H1 (cell line): ENCODE measurements around the gene LTBP1. TPM values are rescaled to one million over a fixed set of nuclear protein-coding genes. Genes with fewer than 3 reads are reported as not detected.

Experiments
- CTCF ChIA-PET: fragments of 300-600 bp; sonication (Branson Sonifier 250); formaldehyde crosslinking; loops from one replicate; lab custom pipeline; 2021; ENCODE audit not compliant: partially characterized antibody; lab: Charles Lee
- POLR2A ChIA-PET: fragments of 300-600 bp; sonication (Branson Sonifier 250); formaldehyde crosslinking; loops from one replicate; lab custom pipeline; 2021; ENCODE audit warnings: inconsistent platforms; ENCODE audit not compliant: partially characterized antibody; lab: Charles Lee
- DNase-seq, 2 experiments: peaks; one replicate each; pipeline versions ENCODE4 v3.0.0 to v3.0.0-alpha.2; 2010 to 2022; ENCODE audit warnings: low spot score in 2 of 2, low read depth in 1 of 2, mixed read lengths in 1 of 2
- FAIRE-seq: peaks from 2 replicates; lab custom pipeline; 2011; peaks lifted over from hg19 to GRCh38; lab: Jason Lieb, UNC
- H2AFZ ChIP-seq: 2 replicates; pipeline ENCODE4 v1.8.1; 2012; ENCODE audit warnings: low read length, inconsistent platforms
- H2AK5ac ChIP-seq: 2 replicates; pipeline ENCODE4 v1.6.1; 2013; ENCODE audit warnings: low read depth, low read length
- H2BK120ac ChIP-seq: replicated peaks from 2 replicates; pipeline ENCODE3; 2013; ENCODE audit warnings: low read depth, low read length, inconsistent platforms
- H2BK12ac ChIP-seq: 2 replicates; pipeline ENCODE4 v1.6.1; 2013; ENCODE audit warnings: low read depth, low read length
- H2BK15ac ChIP-seq: 2 replicates; pipeline ENCODE4 v1.6.1; 2013; ENCODE audit warnings: low read length
- H2BK20ac ChIP-seq: 2 replicates; pipeline ENCODE4 v1.6.1; 2013; ENCODE audit warnings: low read length
- H2BK5ac ChIP-seq: 2 replicates; pipeline ENCODE4 v1.6.1; 2013; ENCODE audit warnings: low read depth, low read length
- H3K14ac ChIP-seq: 2 replicates; pipeline ENCODE4 v1.6.1; 2013; ENCODE audit warnings: inconsistent platforms; ENCODE audit not compliant: insufficient read length
- H3K18ac ChIP-seq: 2 replicates; pipeline ENCODE4 v1.6.1; 2013; ENCODE audit warnings: low read length; ENCODE audit errors: extremely low read depth
- H3K23ac ChIP-seq: 2 replicates; pipeline ENCODE4 v1.6.1; 2013; ENCODE audit warnings: inconsistent platforms; ENCODE audit not compliant: insufficient read length
- H3K23me2 ChIP-seq: 2 replicates; pipeline ENCODE4 v1.6.1; 2013; ENCODE audit warnings: low read depth, low read length
- H3K27ac ChIP-seq: 2 replicates; pipeline ENCODE4 v1.6.1; 2011; ENCODE audit warnings: low read depth, low read length, inconsistent platforms
- H3K27me3 ChIP-seq, 4 experiments: replicated peaks in 1 of 4; 1 replicate in 1 of 4; 2 replicates in 3 of 4; pipeline versions ENCODE4 v1.6.1 to v1.8.1; 2011 to 2013; ENCODE audit warnings: low read length in 3 of 4, mild to moderate bottlenecking in 3 of 4, inconsistent platforms in 2 of 4, mixed read lengths in 2 of 4, moderate library complexity in 1 of 4; ENCODE audit not compliant: control insufficient read depth in 3 of 4, insufficient read depth in 3 of 4; ENCODE audit errors: extremely low read depth in 1 of 4
- H3K36me3 ChIP-seq, 4 experiments: 2 replicates each; pipeline versions ENCODE4 v1.6.1 to v1.8.1; 2011 to 2013; ENCODE audit warnings: mild to moderate bottlenecking in 4 of 4, low read length in 3 of 4, moderate library complexity in 2 of 4, control low read depth in 1 of 4, inconsistent platforms in 1 of 4; ENCODE audit not compliant: insufficient read depth in 4 of 4, control insufficient read depth in 2 of 4
- H3K4ac ChIP-seq: replicated peaks from 2 replicates; pipeline ENCODE3; 2013; ENCODE audit warnings: low read length, low read depth, mixed read lengths, inconsistent platforms; ENCODE audit not compliant: insufficient read length
- H3K4me1 ChIP-seq, 4 experiments: replicated peaks in 1 of 4; 1 replicate in 1 of 4; 2 replicates in 3 of 4; pipeline versions ENCODE4 v1.6.1 to v1.8.1; 2011 to 2013; ENCODE audit warnings: low read length in 3 of 4, inconsistent platforms in 2 of 4, mixed read lengths in 1 of 4; ENCODE audit not compliant: insufficient read depth in 4 of 4, control insufficient read depth in 3 of 4
- H3K4me2 ChIP-seq, 2 experiments: 2 replicates each; pipeline versions ENCODE4 v1.6.1 to v1.8.1; 2011 to 2013; ENCODE audit warnings: low read depth in 2 of 2, low read length in 2 of 2, control low read depth in 1 of 2, inconsistent platforms in 1 of 2, mild to moderate bottlenecking in 1 of 2; ENCODE audit not compliant: insufficient read depth in 1 of 2
- H3K4me3 ChIP-seq, 4 experiments: fragments of 200-600, 300-600 bp in 1 of 4; sonication (generic), shearing (Covaris generic), sonication (Bioruptor Twin) in 1 of 4; 2 replicates each; pipeline versions ENCODE4 v1.5.1 to v1.8.1; 2011 to 2016; ENCODE audit warnings: low read length in 4 of 4, low read depth in 3 of 4, control low read depth in 2 of 4, inconsistent platforms in 2 of 4, mild to moderate bottlenecking in 2 of 4, mixed read lengths in 1 of 4, moderate library complexity in 1 of 4; ENCODE audit not compliant: insufficient read depth in 2 of 4; ENCODE audit errors: extremely low read depth in 1 of 4
- H3K56ac ChIP-seq: replicated peaks from 2 replicates; pipeline ENCODE3; 2013; ENCODE audit warnings: low read depth, mild to moderate bottlenecking, mixed read lengths, low read length, inconsistent platforms; ENCODE audit not compliant: insufficient read length
- H3K79me1 ChIP-seq: 2 replicates; pipeline ENCODE4 v1.6.1; 2013; ENCODE audit warnings: low read depth, low read length, control low read depth
- H3K79me2 ChIP-seq, 2 experiments: 2 replicates each; pipeline versions ENCODE4 v1.6.1 to v1.8.1; 2012 to 2013; ENCODE audit warnings: low read length in 2 of 2, mild to moderate bottlenecking in 2 of 2, inconsistent platforms in 1 of 2; ENCODE audit not compliant: insufficient read depth in 2 of 2, control insufficient read depth in 1 of 2
- H3K9ac ChIP-seq, 4 experiments: replicated peaks in 1 of 4; 1 replicate in 1 of 4; 2 replicates in 3 of 4; pipeline versions ENCODE4 v1.6.1 to v1.8.1; 2011 to 2013; ENCODE audit warnings: low read depth in 3 of 4, low read length in 3 of 4, control low read depth in 2 of 4, mild to moderate bottlenecking in 2 of 4, moderate library complexity in 2 of 4, inconsistent platforms in 1 of 4; ENCODE audit errors: extremely low read depth in 1 of 4
- H3K9me3 ChIP-seq, 2 experiments: 2 replicates each; pipeline versions ENCODE4 v1.6.1 to v1.8.1; 2012 to 2013; ENCODE audit warnings: mild to moderate bottlenecking in 2 of 2, moderate library complexity in 2 of 2, control low read depth in 1 of 2, inconsistent platforms in 1 of 2, low read depth in 1 of 2, low read length in 1 of 2, mixed read lengths in 1 of 2; ENCODE audit not compliant: insufficient read depth in 2 of 2
- H4K20me1 ChIP-seq, 2 experiments: replicated peaks in 1 of 2; 2 replicates each; pipeline versions ENCODE3 to v1.8.1; 2011 to 2013; ENCODE audit warnings: inconsistent platforms in 2 of 2, low read length in 2 of 2, mild to moderate bottlenecking in 1 of 2; ENCODE audit not compliant: insufficient read depth in 2 of 2, control insufficient read depth in 1 of 2
- H4K5ac ChIP-seq: 2 replicates; pipeline ENCODE4 v1.6.1; 2013; ENCODE audit warnings: low read length, low read depth, mixed read lengths, inconsistent platforms; ENCODE audit not compliant: insufficient read length
- H4K8ac ChIP-seq: 2 replicates; pipeline ENCODE4 v1.8.0; 2013; ENCODE audit warnings: mild to moderate bottlenecking, moderate library complexity, low read length, inconsistent platforms; ENCODE audit not compliant: insufficient read depth; ENCODE audit errors: extremely low read depth
- H4K91ac ChIP-seq: replicated peaks from 2 replicates; pipeline ENCODE3; 2013; ENCODE audit warnings: low read length, mixed read lengths, inconsistent platforms; ENCODE audit not compliant: insufficient read length
- BACH1 ChIP-seq: IDR thresholded peaks from 2 replicates; pipeline ENCODE4 v1.6.1; 2012; ENCODE audit warnings: low read length, improper control_type of control experiment
- CREB1 ChIP-seq: IDR thresholded peaks from 2 replicates; pipeline ENCODE4 v1.6.1; 2012; ENCODE audit warnings: inconsistent platforms
- CTCF ChIP-seq, 3 experiments: IDR thresholded peaks; 1 replicate in 2 of 3; 2 replicates in 1 of 3; pipeline versions ENCODE4 v1.5.1 to v1.6.1; 2011; ENCODE audit warnings: low read length in 3 of 3, mild to moderate bottlenecking in 3 of 3, inconsistent platforms in 2 of 3, low read depth in 1 of 3, moderate library complexity in 1 of 3; ENCODE audit not compliant: insufficient read depth in 1 of 3; ENCODE audit errors: control extremely low read depth in 1 of 3
- EZH2 ChIP-seq: fragments of 200-600 bp; sonication (generic); IDR thresholded peaks from 2 replicates; pipeline ENCODE4 v1.7.1; 2012; ENCODE audit warnings: low read depth, mild to moderate bottlenecking, moderate library complexity, low read length, inconsistent platforms; ENCODE audit not compliant: severe bottlenecking
- HDAC2 ChIP-seq, 2 experiments: fragments of 300-600 bp in 1 of 2; sonication (generic) in 1 of 2; IDR thresholded peaks; 2 replicates each; pipeline ENCODE4 v1.6.1; 2011 to 2012; ENCODE audit warnings: low read depth in 2 of 2, low read length in 2 of 2, mild to moderate bottlenecking in 2 of 2, moderate library complexity in 2 of 2, borderline replicate concordance in 1 of 2, inconsistent platforms in 1 of 2
- RFX5 ChIP-seq: IDR thresholded peaks from 2 replicates; pipeline ENCODE4 v1.6.1; 2011; ENCODE audit warnings: low read depth, low read length, improper control_type of control experiment, borderline replicate concordance
- WGBS, 2 experiments: shearing (Covaris generic) in 1 of 2; methylation state at CpG; one replicate each; pipeline versions ENCODE4 v1.1.6 to v1.1.7; 2013 to 2015; ENCODE audit warnings: low lambda C conversion rate in 2 of 2, mixed read lengths in 2 of 2, inconsistent platforms in 1 of 2, low coverage in 1 of 2, missing lambda C conversion rate in 1 of 2; ENCODE audit not compliant: insufficient replicate concordance in 2 of 2, insufficient coverage in 1 of 2, insufficient read length in 1 of 2; ENCODE audit errors: extremely low coverage in 1 of 2, missing lambda C conversion rate in 1 of 2; 5-methylcytosine and 5-hydroxymethylcytosine counted together
- polyA plus RNA-seq, 7 experiments: library from polyadenylated mRNA; depleted of rRNA in 3 of 7; stranded (reverse) in 5 of 7; unstranded in 2 of 7; fragments of >200 nt in 5 of 7; fragments of 200-250 nt in 2 of 7; gene quantifications; 1 replicate in 5 of 7; 2 replicates in 1 of 7; 4 replicates in 1 of 7; pipeline versions ENCODE4 v1.2.1 to v1.2.3, GENCODE V29; 2011 to 2013; ENCODE audit warnings: missing spikeins in 2 of 7, mixed read lengths in 2 of 7
- total RNA-seq: library from RNA; stranded (reverse); fragmentation: NEBNext Ultra II Directional; extraction: Animal tissue kit (Norgen Biotek cat#: 25700); gene quantifications from 2 replicates; pipeline ENCODE4 v1.2.1, GENCODE V29; 2021

Gene LTBP1
- total and polyA plus RNA-seq, 2 of the 8 experiments (the other 6 are each of a cell fraction or from before 2014, with no cell fraction given) = 15.4 to 24.7 TPM

GRCh38 chr2:32960647-32961403 is 14.1 kb downstream of the LTBP1 start:
- DNase-seq (no peak), FAIRE-seq (no peak)
- Histone ChIP-seq H3K23ac (no peak overlapping the region), H2BK5ac (no peak overlapping the region), H4K5ac (no peak overlapping the region), H3K27ac (no peak overlapping the region), H3K18ac (no peak overlapping the region), H3K9ac (no peak overlapping the region), H3K79me1 (no peaks in the 10 kb centered on the region), H3K4ac (no peak overlapping the region), H2BK15ac (no peak overlapping the region), H3K9me3 (no peaks in the 10 kb centered on the region), H3K56ac (no peak overlapping the region), H3K36me3 (no peaks in the 10 kb centered on the region; a peak in 1 of 8 replicates), H3K4me2 (no peak overlapping the region), H4K20me1 (no peaks in the 10 kb centered on the region), H4K8ac (no peak overlapping the region), H2BK12ac (no peak overlapping the region), H3K27me3 (no peaks in the 10 kb centered on the region), H2AFZ (no peak overlapping the region), H4K91ac (no peak overlapping the region), H2BK20ac (no peak overlapping the region), H3K23me2 (no peaks in the 10 kb centered on the region), H2AK5ac (no peak overlapping the region), H2BK120ac (no peak overlapping the region), H3K4me1 (peaks cover 0 to 3% (median 0%) of the 10 kb centered on the region in 4 experiments; a peak in 1 of 7 replicates), H3K79me2 (no peaks in the 10 kb centered on the region), H3K14ac (no peak overlapping the region), H3K4me3 (no peak overlapping the region)
- ChIA-PET POLR2A (no interaction called here), CTCF (no interaction called here)
- WGBS, 2 experiments = 90% methylated on average over 9 of the region's 9 CpGs; no CpG with 5 or more reads in 1 of the 2 experiments
- TF ChIP-seq RFX5 (no peak), CREB1 (no peak), HDAC2 (IDR thresholded peaks at IDR 0.05; ENCODE audit: borderline replicate concordance in 1 of 2, low read depth in 2 of 2, low read length in 2 of 2) (no peak), BACH1 (no peak), EZH2 (no peak), CTCF (IDR thresholded peaks at IDR 0.05; ENCODE audit: control extremely low read depth in 1 of 3, insufficient read depth in 1 of 3, low read depth in 1 of 3, low read length in 3 of 3) (no peak)
